ENCODE measurements around the gene HOXA4. TPM values are rescaled to one million over a fixed set of nuclear protein-coding genes. Genes with fewer than 3 reads are reported as not detected.

HOXA4 gene
- total RNA-seq, 4 donors from 2014 or later = 1.3 to 2.9 (median 2.0) TPM

DNA sequence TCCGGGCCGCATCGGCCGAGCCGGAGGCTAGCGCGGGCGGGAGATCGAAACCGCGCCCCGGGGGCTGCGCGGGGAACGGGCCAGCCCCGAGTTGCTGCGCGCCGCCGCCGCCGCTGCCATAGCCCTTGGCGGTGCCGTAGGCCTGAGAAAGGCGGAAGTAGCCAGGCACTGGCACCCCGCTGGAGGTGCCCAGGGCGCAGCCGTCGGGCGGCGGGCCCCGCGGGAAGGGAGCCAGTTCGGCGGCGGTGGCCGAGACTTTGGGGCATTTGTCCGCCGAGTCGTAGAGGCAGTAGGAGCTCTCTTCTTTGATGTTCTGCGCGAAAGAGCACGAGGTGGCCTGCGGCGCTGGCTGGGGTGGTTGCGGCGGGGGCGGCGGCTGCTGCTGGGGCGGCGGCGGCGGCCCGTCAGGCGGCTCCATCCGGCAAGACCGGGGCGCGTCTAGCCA lies 43.0 kb upstream of the HOXA4 start:
- TF ChIP-seq POLR2A (IDR thresholded peaks at IDR 0.05) = no peak
- TF ChIP-seq, protein P1, sequence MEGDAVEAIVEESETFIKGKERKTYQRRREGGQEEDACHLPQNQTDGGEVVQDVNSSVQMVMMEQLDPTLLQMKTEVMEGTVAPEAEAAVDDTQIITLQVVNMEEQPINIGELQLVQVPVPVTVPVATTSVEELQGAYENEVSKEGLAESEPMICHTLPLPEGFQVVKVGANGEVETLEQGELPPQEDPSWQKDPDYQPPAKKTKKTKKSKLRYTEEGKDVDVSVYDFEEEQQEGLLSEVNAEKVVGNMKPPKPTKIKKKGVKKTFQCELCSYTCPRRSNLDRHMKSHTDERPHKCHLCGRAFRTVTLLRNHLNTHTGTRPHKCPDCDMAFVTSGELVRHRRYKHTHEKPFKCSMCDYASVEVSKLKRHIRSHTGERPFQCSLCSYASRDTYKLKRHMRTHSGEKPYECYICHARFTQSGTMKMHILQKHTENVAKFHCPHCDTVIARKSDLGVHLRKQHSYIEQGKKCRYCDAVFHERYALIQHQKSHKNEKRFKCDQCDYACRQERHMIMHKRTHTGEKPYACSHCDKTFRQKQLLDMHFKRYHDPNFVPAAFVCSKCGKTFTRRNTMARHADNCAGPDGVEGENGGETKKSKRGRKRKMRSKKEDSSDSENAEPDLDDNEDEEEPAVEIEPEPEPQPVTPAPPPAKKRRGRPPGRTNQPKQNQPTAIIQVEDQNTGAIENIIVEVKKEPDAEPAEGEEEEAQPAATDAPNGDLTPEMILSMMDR (IDR thresholded peaks at IDR 0.05) = no peak
- intact Hi-C loops (cut with DNase I; ENCODE audit: low total_unique reads) = no loop called here
- WGBS, 2 donors = 1% methylated on average over 42 of the region's 59 CpGs; no CpG with 5 or more reads in 1 of the 2 donors
- DNase-seq (ENCODE audit: low spot score in 2 of 2) = peak in 1 of 2 donors; percentile 89
- H3K4me3 ChIP-seq (ENCODE audit: low read depth, poor library complexity, severe bottlenecking) = peak overlapping the region; percentile 64

DNA sequence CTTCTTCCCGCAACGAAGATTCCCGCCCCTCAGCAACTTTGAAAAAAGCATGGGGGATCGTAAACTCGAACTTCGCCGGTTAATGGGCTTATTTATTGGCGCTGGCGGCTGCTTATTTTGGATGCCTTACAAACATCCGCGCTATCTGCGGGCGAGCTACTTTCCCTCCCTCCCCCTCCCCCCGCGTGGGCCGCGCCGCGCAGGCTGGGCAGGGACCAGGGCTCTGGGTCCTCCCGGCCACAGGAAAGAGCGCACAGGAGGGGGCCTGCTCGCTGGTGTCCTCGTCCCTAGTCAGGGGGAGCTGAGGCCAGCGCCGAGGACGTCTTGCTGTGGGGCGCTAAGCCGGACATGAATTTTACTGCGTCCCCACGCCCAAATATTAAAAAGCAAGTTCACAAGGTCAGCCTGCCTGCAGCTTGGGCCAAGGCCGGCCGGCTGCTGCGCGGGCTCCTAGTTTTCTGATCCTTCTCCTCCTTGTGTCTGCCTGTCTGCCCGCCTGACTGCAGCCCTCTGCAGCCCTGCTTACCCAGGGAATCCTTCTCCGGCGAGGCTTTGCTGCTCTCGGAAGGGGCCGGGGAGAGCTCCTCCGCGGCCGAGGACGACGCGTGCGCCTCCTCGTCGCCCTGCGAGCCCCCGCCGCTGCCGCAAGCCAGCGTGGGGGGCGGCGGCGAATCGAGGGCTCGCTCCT lies 42.4 kb upstream of the HOXA4 start:
- TF ChIP-seq POLR2A (IDR thresholded peaks at IDR 0.05) = no peak
- TF ChIP-seq, protein P1 (IDR thresholded peaks at IDR 0.05) = no peak
- intact Hi-C loops (cut with DNase I; ENCODE audit: low total_unique reads) = no loop called here
- peak in 1 of 2 donors; percentile 95 for DNase-seq (ENCODE audit: low spot score in 2 of 2)
- H3K4me3 ChIP-seq (ENCODE audit: low read depth, poor library complexity, severe bottlenecking) = peak overlapping the region; percentile 64
- 0 to 4% methylated on average over 37 to 54 of the region's 58 CpGs for WGBS, 2 donors

DNA sequence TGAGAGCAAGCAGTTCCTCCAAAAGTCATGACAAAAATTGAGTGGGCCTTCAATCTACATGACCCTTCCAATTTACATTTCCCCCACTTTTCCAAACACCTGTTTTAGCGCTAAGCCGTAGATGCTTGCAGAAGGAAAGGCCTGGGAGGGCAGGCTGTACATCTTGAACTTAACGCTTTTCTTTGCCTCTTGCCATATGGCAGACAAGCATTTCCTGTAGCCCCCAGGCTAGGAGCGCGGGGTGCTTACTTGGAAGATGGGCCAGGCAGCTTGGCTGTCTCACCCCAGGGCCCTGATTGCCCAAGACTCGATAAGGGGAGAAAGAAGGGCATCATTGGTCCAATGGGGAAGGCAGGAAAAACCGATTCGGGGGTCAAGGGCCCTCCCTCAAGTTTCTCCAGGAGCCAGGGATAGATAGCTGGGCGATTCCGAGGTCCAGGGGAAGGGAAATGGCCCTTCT lies 41.8 kb upstream of the HOXA4 start:
- peak overlapping the region; percentile 64 for H3K4me3 ChIP-seq (ENCODE audit: low read depth, poor library complexity, severe bottlenecking)
- 15 to 19% methylated on average over 10 of the region's 10 CpGs for WGBS, 2 donors
- DNase-seq (ENCODE audit: low spot score in 2 of 2) = peak in 1 of 2 donors; percentile 88
- intact Hi-C loops (cut with DNase I; ENCODE audit: low total_unique reads) = no loop called here
- TF ChIP-seq, protein P1 (IDR thresholded peaks at IDR 0.05) = no peak
- TF ChIP-seq POLR2A (IDR thresholded peaks at IDR 0.05) = no peak

DNA sequence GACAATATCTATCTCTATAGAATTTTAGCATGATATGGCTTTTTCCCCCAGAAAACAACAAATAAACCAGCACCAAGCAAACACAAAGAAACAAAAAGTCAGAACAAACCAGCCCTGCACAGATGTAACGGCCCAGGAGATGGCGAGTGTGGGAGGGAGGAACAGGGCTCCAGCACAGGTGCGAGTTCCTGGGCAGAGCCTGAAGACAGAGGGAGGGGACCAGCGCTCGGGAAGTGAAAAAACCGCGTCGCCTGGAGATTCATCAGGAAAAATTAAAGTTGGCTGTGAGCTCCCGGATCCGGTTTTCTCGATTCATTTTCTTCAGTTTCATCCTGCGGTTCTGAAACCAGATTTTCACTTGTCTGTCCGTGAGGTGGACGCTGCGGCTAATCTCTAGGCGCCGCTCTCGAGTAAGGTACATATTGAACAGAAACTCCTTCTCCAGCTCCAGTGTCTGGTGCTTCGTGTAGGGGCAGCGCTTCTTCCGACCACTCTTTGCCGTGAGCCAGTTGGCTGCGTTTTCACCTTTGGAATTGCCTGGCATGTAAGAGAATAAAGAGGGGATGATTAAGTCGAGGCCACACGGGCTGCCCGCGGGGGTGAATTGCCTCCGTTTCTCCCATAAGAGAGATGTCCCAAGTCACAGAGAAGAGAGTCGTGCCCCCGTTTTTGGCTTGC lies 41.2 kb upstream of the HOXA4 start:
- TF ChIP-seq POLR2A (IDR thresholded peaks at IDR 0.05) = no peak
- TF ChIP-seq, protein P1 (IDR thresholded peaks at IDR 0.05) = no peak
- intact Hi-C loops (cut with DNase I; ENCODE audit: low total_unique reads) = no loop called here
- 17 to 19% methylated on average over 30 of the region's 30 CpGs for WGBS, 2 donors
- DNase-seq (ENCODE audit: low spot score in 2 of 2) = peak in 1 of 2 donors; percentile 85
- H3K4me3 ChIP-seq (ENCODE audit: low read depth, poor library complexity, severe bottlenecking) = peak overlapping the region; percentile 64

DNA sequence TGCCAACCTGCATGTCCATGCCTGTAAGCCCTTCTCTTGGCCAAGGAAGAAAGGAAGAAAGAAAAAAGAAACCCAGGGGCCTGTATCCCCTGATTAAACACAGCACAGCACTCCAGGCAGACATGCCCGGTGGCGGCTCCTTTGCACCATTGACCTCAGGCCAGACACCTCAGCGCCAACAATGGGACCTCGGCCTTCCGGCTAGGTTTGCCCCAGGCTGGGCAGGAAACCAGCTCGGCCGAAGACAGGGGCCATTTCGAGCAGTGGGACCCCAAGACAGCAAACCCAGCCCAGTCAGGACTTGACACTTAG lies 40.7 kb upstream of the HOXA4 start:
- TF ChIP-seq POLR2A (IDR thresholded peaks at IDR 0.05) = no peak
- TF ChIP-seq, protein P1 (IDR thresholded peaks at IDR 0.05) = no peak

More for the DNA sequence above, 40.7 kb upstream of the HOXA4 start:
- intact Hi-C loops (cut with DNase I; ENCODE audit: low total_unique reads) = no loop called here
- no peak overlapping the region for H3K4me3 ChIP-seq (ENCODE audit: low read depth, poor library complexity, severe bottlenecking)
- peak in 1 of 2 donors; percentile 88 for DNase-seq (ENCODE audit: low spot score in 2 of 2)
- 14 to 16% methylated on average over 8 of the region's 8 CpGs for WGBS, 2 donors
